Keratinocyte (primary cell): ENCODE results near the gene LAPTM5. TPM values are rescaled to one million over a fixed set of nuclear protein-coding genes. Genes with fewer than 3 reads are reported as not detected.

Source experiments
- DNase-seq: peaks from one replicate; pipeline ENCODE4 v3.0.0-alpha.2; 2011; ENCODE audit warnings: low read depth, missing footprints, low spot score
- FAIRE-seq: peaks from 2 replicates; lab custom pipeline; 2011; peaks lifted over from hg19 to GRCh38; lab: Jason Lieb, UNC
- H2AFZ ChIP-seq: 2 replicates; pipeline ENCODE4 v1.6.0; 2012; ENCODE audit warnings: low read length, control low read depth, inconsistent platforms; ENCODE audit not compliant: control insufficient read depth
- H3K27ac ChIP-seq: 2 replicates; pipeline ENCODE4 v1.5.1; 2011; ENCODE audit warnings: low read length; ENCODE audit not compliant: control insufficient read depth, insufficient read depth
- H3K27me3 ChIP-seq: 3 replicates; pipeline ENCODE4 v1.6.0; 2011; ENCODE audit warnings: low read length; ENCODE audit not compliant: control insufficient read depth, insufficient read depth; ENCODE audit errors: extremely low read depth
- H3K36me3 ChIP-seq, 2 experiments: 2 replicates in 1 of 2; 3 replicates in 1 of 2; pipeline ENCODE4 v1.5.1; 2011; ENCODE audit warnings: low read length in 2 of 2, mild to moderate bottlenecking in 1 of 2; ENCODE audit not compliant: control insufficient read depth in 2 of 2, insufficient read depth in 2 of 2; ENCODE audit errors: extremely low read depth in 1 of 2
- H3K4me1 ChIP-seq: 3 replicates; pipeline ENCODE4 v1.5.1; 2011; ENCODE audit warnings: low read length; ENCODE audit not compliant: control insufficient read depth, insufficient read depth; ENCODE audit errors: extremely low read depth
- H3K4me2 ChIP-seq: 3 replicates; pipeline ENCODE4 v1.6.0; 2011; ENCODE audit warnings: low read depth, low read length; ENCODE audit not compliant: control insufficient read depth, insufficient read depth; ENCODE audit errors: extremely low read depth
- H3K4me3 ChIP-seq, 3 experiments: fragments of 200-600 bp in 1 of 3; sonication (generic) in 1 of 3; 2 replicates in 2 of 3; 3 replicates in 1 of 3; pipeline ENCODE4 v1.5.1; 2011 to 2016; ENCODE audit warnings: low read length in 3 of 3, mild to moderate bottlenecking in 3 of 3, control low read depth in 2 of 3, inconsistent platforms in 1 of 3, low read depth in 1 of 3, mixed read lengths in 1 of 3, mixed run types in 1 of 3, moderate library complexity in 1 of 3; ENCODE audit not compliant: control insufficient read depth in 2 of 3, insufficient read depth in 2 of 3; ENCODE audit errors: extremely low read depth in 1 of 3
- H3K79me2 ChIP-seq: 2 replicates; pipeline ENCODE4 v1.6.0; 2012; ENCODE audit warnings: low read length; ENCODE audit not compliant: control insufficient read depth, insufficient read depth
- H3K9ac ChIP-seq: 3 replicates; pipeline ENCODE4 v1.6.0; 2011; ENCODE audit warnings: low read length; ENCODE audit not compliant: control insufficient read depth, insufficient read depth; ENCODE audit errors: extremely low read depth
- H3K9me1 ChIP-seq: 3 replicates; pipeline ENCODE4 v1.6.0; 2011; ENCODE audit warnings: low read length; ENCODE audit not compliant: control insufficient read depth, insufficient read depth; ENCODE audit errors: extremely low read depth
- H3K9me3 ChIP-seq: 2 replicates; pipeline ENCODE4 v1.5.1; 2012; ENCODE audit warnings: low read depth, low read length; ENCODE audit not compliant: control insufficient read depth
- H4K20me1 ChIP-seq: 3 replicates; pipeline ENCODE4 v1.6.0; 2011; ENCODE audit warnings: low read length; ENCODE audit not compliant: control insufficient read depth, insufficient read depth; ENCODE audit errors: extremely low read depth
- EZH2 ChIP-seq: IDR thresholded peaks from one replicate; pipeline ENCODE4 v1.6.1; 2012; ENCODE audit warnings: inconsistent platforms, mild to moderate bottlenecking, low read length, moderate library complexity
- dilution Hi-C: fragments of 300-500 bp; cut with MboI; formaldehyde crosslinking; loops from one replicate; pipeline ENCODE4 v1.7.0; 2020; ENCODE audit warnings: low sequenced_read_pairs; ENCODE audit not compliant: extremely low pct_ligation_motif_present
- polyA plus RNA-seq, 5 experiments: library from polyadenylated mRNA; depleted of rRNA in 3 of 5; stranded (reverse) in 3 of 5; stranded (forward) in 1 of 5; unstranded in 1 of 5; fragments of >200 nt; gene quantifications; 1 replicate in 1 of 5; 2 replicates in 3 of 5; 3 replicates in 1 of 5; pipeline versions ENCODE4 v1.2.1 to v1.2.3, GENCODE V29; 2011 to 2012; ENCODE audit warnings: missing spikeins in 2 of 5, low read depth in 1 of 5, low replicate concordance in 1 of 5
- TF ChIP-seq, protein P1 (sequence below), 3 experiments: IDR thresholded peaks in 1 of 3; conservative IDR thresholded peaks in 1 of 3; optimal IDR thresholded peaks in 1 of 3; 2 replicates in 2 of 3; 3 replicates in 1 of 3; pipeline versions ENCODE3 to v1.5.1; 2011; ENCODE audit warnings: low read length in 3 of 3, mild to moderate bottlenecking in 3 of 3, moderate library complexity in 2 of 3, control low read depth in 1 of 3, inconsistent platforms in 1 of 3; ENCODE audit not compliant: insufficient read depth in 2 of 3; ENCODE audit errors: extremely low read depth in 1 of 3

The LAPTM5 gene
- polyA plus RNA-seq, 1 donor (not counting 4 experiments of a cell fraction or from before 2014, with no cell fraction given): 0.18 TPM

DNA sequence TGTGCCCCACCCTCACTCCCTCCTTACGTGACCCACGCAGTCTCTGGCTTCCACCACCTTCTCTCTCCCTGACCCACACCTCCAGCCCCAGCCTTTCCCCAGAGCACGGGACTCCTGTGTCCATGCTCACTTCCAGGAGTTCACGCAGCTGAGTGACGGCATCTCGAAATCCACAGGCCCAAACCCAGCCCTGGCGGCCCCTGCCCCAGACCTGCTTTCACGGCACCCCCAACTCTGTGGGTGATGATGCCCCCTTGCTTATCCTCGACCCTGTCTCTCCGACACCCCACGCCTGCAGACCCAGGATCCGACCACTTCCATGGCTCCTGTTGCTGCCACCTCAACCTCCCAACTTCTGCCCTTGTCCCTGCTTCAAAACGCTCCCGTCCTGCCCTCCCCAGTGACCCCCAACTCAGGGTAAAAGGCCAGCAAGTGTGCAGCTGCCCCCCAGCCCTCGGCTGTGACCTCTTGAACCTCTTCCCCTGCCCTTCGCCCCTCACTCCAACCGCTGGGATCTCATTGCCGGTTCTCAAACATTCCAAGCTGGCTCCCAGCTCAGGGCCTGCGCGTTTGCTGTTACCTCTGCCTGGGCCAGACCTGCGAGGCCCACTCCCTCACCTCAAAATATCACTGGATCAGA, 30.4 kb upstream of the LAPTM5 start:
- dilution Hi-C loops: no loop called here
- Histone ChIP-seq H3K36me3 (no peaks in the 10 kb centered on the region), H3K27me3 (peaks cover 7% of the 10 kb centered on the region), H3K9me1 (no peaks in the 10 kb centered on the region), H3K27ac (peak overlapping the region; percentile 11), H2AFZ (no peak overlapping the region), H3K9ac (peak overlapping the region; percentile 11), H4K20me1 (no peaks in the 10 kb centered on the region), H3K4me1 (peaks cover 19% of the 10 kb centered on the region), H3K79me2 (no peaks in the 10 kb centered on the region), H3K4me2 (peak overlapping the region; percentile 33), H3K9me3 (no peaks in the 10 kb centered on the region), H3K4me3 (no peak overlapping the region)
- DNase-seq: no peak
- no peak for FAIRE-seq
- no peak for TF ChIP-seq EZH2
- TF ChIP-seq, protein P1, sequence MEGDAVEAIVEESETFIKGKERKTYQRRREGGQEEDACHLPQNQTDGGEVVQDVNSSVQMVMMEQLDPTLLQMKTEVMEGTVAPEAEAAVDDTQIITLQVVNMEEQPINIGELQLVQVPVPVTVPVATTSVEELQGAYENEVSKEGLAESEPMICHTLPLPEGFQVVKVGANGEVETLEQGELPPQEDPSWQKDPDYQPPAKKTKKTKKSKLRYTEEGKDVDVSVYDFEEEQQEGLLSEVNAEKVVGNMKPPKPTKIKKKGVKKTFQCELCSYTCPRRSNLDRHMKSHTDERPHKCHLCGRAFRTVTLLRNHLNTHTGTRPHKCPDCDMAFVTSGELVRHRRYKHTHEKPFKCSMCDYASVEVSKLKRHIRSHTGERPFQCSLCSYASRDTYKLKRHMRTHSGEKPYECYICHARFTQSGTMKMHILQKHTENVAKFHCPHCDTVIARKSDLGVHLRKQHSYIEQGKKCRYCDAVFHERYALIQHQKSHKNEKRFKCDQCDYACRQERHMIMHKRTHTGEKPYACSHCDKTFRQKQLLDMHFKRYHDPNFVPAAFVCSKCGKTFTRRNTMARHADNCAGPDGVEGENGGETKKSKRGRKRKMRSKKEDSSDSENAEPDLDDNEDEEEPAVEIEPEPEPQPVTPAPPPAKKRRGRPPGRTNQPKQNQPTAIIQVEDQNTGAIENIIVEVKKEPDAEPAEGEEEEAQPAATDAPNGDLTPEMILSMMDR (optimal IDR thresholded peaks at IDR 0.05 in 1 of 3, IDR thresholded peaks at IDR 0.05 in 1 of 3, conservative IDR thresholded peaks at IDR 0.05 in 1 of 3; ENCODE audit: extremely low read depth in 1 of 3, insufficient read depth in 2 of 3, low read length in 3 of 3): no peak

DNA sequence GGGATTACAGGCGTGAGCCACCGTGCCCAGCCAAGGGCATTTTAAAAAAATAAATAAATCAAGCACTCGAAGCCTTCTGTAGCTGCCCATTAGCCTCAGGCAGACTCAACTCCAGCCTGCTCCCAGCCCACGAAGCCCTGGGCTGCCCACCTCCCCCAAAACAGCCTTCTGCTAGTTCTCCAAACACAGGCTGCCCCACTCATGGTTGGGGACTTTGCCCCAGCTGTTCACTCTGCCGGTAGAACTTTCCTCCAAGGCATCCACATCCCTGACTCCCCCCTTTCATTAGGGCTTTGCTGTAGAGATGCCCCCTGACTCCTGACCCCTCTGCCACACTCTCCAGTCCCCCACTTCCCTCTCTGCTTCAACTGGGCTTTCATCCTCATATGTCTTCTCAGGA, 29.7 kb upstream of the LAPTM5 start:
- TF ChIP-seq, protein P1 (optimal IDR thresholded peaks at IDR 0.05 in 1 of 3, IDR thresholded peaks at IDR 0.05 in 1 of 3, conservative IDR thresholded peaks at IDR 0.05 in 1 of 3; ENCODE audit: extremely low read depth in 1 of 3, insufficient read depth in 2 of 3, low read length in 3 of 3): no peak
- TF ChIP-seq EZH2: no peak
- H3K27me3 ChIP-seq: peaks cover 6% of the 10 kb centered on the region
- no peaks in the 10 kb centered on the region for H3K9me1 ChIP-seq
- no peak overlapping the region for H3K9ac ChIP-seq
- peaks cover 19% of the 10 kb centered on the region for H3K4me1 ChIP-seq
- no peaks in the 10 kb centered on the region for H3K9me3 ChIP-seq
- dilution Hi-C loops: no loop called here
- H3K4me2 ChIP-seq: no peak overlapping the region
- no peaks in the 10 kb centered on the region for H4K20me1 ChIP-seq
- no peaks in the 10 kb centered on the region for H3K79me2 ChIP-seq
- no peak for FAIRE-seq
- no peak for DNase-seq
- no peak overlapping the region for H3K27ac ChIP-seq
- H3K36me3 ChIP-seq: no peaks in the 10 kb centered on the region
- no peak overlapping the region for H2AFZ ChIP-seq
- no peak overlapping the region for H3K4me3 ChIP-seq
